HEK293 (cell line): ENCODE data around the gene EHMT1.

ENCODE experiments used
- CTCF ChIA-PET: fragments of 350-600 bp; formaldehyde crosslinking; extraction: SDS; loops from one replicate; lab custom pipeline; 2021; ENCODE audit warnings: antibody characterized with exemption; lab: Yijun Ruan, JAX
- POLR2A ChIA-PET: fragments of 300-600 bp; formaldehyde crosslinking; extraction: SDS; loops from one replicate; lab custom pipeline; 2020; ENCODE audit warnings: antibody characterized with exemption, inconsistent platforms; lab: Yijun Ruan, JAX
- H3K27ac ChIP-seq: fragments of 200-500 bp; sonication (Bioruptor generic); 2 replicates; pipeline ENCODE4 v1.5.1; 2014; ENCODE audit warnings: low read depth, low read length, control low read depth, inconsistent platforms; ENCODE audit errors: extremely low read depth
- H3K36me3 ChIP-seq, 2 experiments: fragments of 200-500 bp in 1 of 2; sonication (Bioruptor generic) in 1 of 2; 1 replicate in 1 of 2; 2 replicates in 1 of 2; pipeline ENCODE4 v1.5.1; 2014 to 2017; ENCODE audit warnings: inconsistent platforms in 2 of 2, low read length in 2 of 2; ENCODE audit not compliant: control insufficient read depth in 2 of 2, insufficient read depth in 1 of 2
- H3K4me1 ChIP-seq: fragments of 200-500 bp; sonication (Bioruptor generic); 2 replicates; pipeline ENCODE4 v1.5.1; 2014; ENCODE audit warnings: mild to moderate bottlenecking, low read length, inconsistent platforms; ENCODE audit not compliant: control insufficient read depth, insufficient read depth
- H3K4me3 ChIP-seq: 2 replicates; pipeline ENCODE4 v1.5.1; 2011; ENCODE audit warnings: low read depth, mild to moderate bottlenecking, control low read depth, low read length, moderate library complexity
- H3K9me3 ChIP-seq: fragments of 200-500 bp; sonication (Bioruptor generic); 2 replicates; pipeline ENCODE4 v1.5.1; 2014; ENCODE audit warnings: low read depth, low read length, inconsistent platforms; ENCODE audit not compliant: control insufficient read depth, insufficient read depth
- GLIS1 ChIP-seq: fragments of 450-650 bp; formaldehyde crosslinking; IDR thresholded peaks from 2 replicates; pipeline ENCODE4 v1.5.1; 2016; ENCODE audit warnings: missing biosample characterization, missing genetic modification characterization
- HOXD13 ChIP-seq: sonication (generic); formaldehyde crosslinking; IDR thresholded peaks from 2 replicates; pipeline ENCODE4 v1.8.0; 2022; ENCODE audit warnings: missing genetic modification reagents, borderline replicate concordance
- IKZF3 ChIP-seq: fragments of 450-650 bp; IDR thresholded peaks from 2 replicates; pipeline ENCODE4 v1.5.0; 2018; ENCODE audit warnings: missing biosample characterization, mild to moderate bottlenecking, missing genetic modification characterization, moderate library complexity
- OSR2 ChIP-seq: fragments of 450-650 bp; formaldehyde crosslinking; IDR thresholded peaks from 2 replicates; pipeline ENCODE4 v1.5.1; 2016; ENCODE audit warnings: missing biosample characterization, missing genetic modification characterization
- REPIN1 ChIP-seq: fragments of 450-650 bp; formaldehyde crosslinking; IDR thresholded peaks from 2 replicates; pipeline ENCODE4 v1.5.1; 2017; ENCODE audit warnings: missing biosample characterization, missing genetic modification characterization, low read depth
- SETDB1 ChIP-seq: IDR thresholded peaks from one replicate; pipeline ENCODE4 v1.6.1; 2017; ENCODE audit warnings: mild to moderate bottlenecking, low read length, moderate library complexity, mixed read lengths; ENCODE audit not compliant: insufficient read length
- SP7 ChIP-seq: fragments of 450-650 bp; formaldehyde crosslinking; IDR thresholded peaks from 2 replicates; pipeline ENCODE4 v1.5.1; 2016; ENCODE audit warnings: missing biosample characterization, missing genetic modification characterization
- ZBTB17 ChIP-seq: fragments of 450-650 bp; formaldehyde crosslinking; IDR thresholded peaks from 2 replicates; pipeline ENCODE4 v1.5.1; 2016; ENCODE audit warnings: missing biosample characterization, missing genetic modification characterization
- ZEB2 ChIP-seq: fragments of 450-650 bp; formaldehyde crosslinking; IDR thresholded peaks from 2 replicates; pipeline ENCODE4 v1.5.1; 2016; ENCODE audit warnings: missing biosample characterization, missing genetic modification characterization
- ZNF174 ChIP-seq: fragments of 450-650 bp; formaldehyde crosslinking; IDR thresholded peaks from 2 replicates; pipeline ENCODE4 v1.5.0; 2017; ENCODE audit warnings: missing biosample characterization, mild to moderate bottlenecking, missing genetic modification characterization
- ZNF248 ChIP-seq: fragments of 450-650 bp; formaldehyde crosslinking; IDR thresholded peaks from 2 replicates; pipeline ENCODE4 v1.5.1; 2017; ENCODE audit warnings: missing biosample characterization, missing genetic modification characterization
- ZNF274 ChIP-seq, 2 experiments: fragments of 200-500 bp in 1 of 2; fragments of 450-650 bp in 1 of 2; sonication (Bioruptor generic) in 1 of 2; formaldehyde crosslinking in 1 of 2; IDR thresholded peaks; 2 replicates each; pipeline versions ENCODE4 v1.5.1 to v1.6.1; 2014 to 2016; ENCODE audit warnings: borderline replicate concordance in 1 of 2, inconsistent platforms in 1 of 2, low read length in 1 of 2, missing biosample characterization in 1 of 2, missing genetic modification characterization in 1 of 2
- ZNF335 ChIP-seq: fragments of 450-650 bp; formaldehyde crosslinking; conservative IDR thresholded peaks from 2 replicates; pipeline ENCODE4 v1.5.1; 2016; ENCODE audit warnings: missing biosample characterization, missing genetic modification characterization
- ZNF350 ChIP-seq: fragments of 450-650 bp; formaldehyde crosslinking; IDR thresholded peaks from 2 replicates; pipeline ENCODE4 v1.5.0; 2017; ENCODE audit warnings: missing biosample characterization, mild to moderate bottlenecking, missing genetic modification characterization
- ZNF530 ChIP-seq: fragments of 450-650 bp; formaldehyde crosslinking; IDR thresholded peaks from 2 replicates; pipeline ENCODE4 v1.5.1; 2016; ENCODE audit warnings: low read depth, missing biosample characterization, missing genetic modification characterization
- ZNF548 ChIP-seq: fragments of 450-650 bp; formaldehyde crosslinking; IDR thresholded peaks from 2 replicates; pipeline ENCODE4 v1.5.1; 2016; ENCODE audit warnings: missing biosample characterization, missing genetic modification characterization
- ZNF670 ChIP-seq: fragments of 450-650 bp; formaldehyde crosslinking; IDR thresholded peaks from 2 replicates; pipeline ENCODE4 v1.5.1; 2016; ENCODE audit warnings: missing biosample characterization, missing genetic modification characterization, low read depth
- ZNF747 ChIP-seq: fragments of 450-650 bp; formaldehyde crosslinking; IDR thresholded peaks from 2 replicates; pipeline ENCODE4 v1.5.1; 2016; ENCODE audit warnings: missing biosample characterization, missing genetic modification characterization
- ZNF76 ChIP-seq: fragments of 450-650 bp; formaldehyde crosslinking; IDR thresholded peaks from 2 replicates; pipeline ENCODE4; 2016; ENCODE audit warnings: low read depth, missing biosample characterization, missing genetic modification characterization, borderline replicate concordance
- ZNF768 ChIP-seq: fragments of 450-650 bp; formaldehyde crosslinking; IDR thresholded peaks from 2 replicates; pipeline ENCODE4 v1.5.1; 2018; ENCODE audit warnings: missing biosample characterization, mild to moderate bottlenecking, missing genetic modification characterization
- ZNF777 ChIP-seq: fragments of 450-650 bp; formaldehyde crosslinking; IDR thresholded peaks from 2 replicates; pipeline ENCODE4 v1.5.1; 2017; ENCODE audit warnings: missing biosample characterization, missing genetic modification characterization, borderline replicate concordance
- ZNF785 ChIP-seq: fragments of 450-650 bp; formaldehyde crosslinking; IDR thresholded peaks from 2 replicates; pipeline ENCODE4 v1.5.1; 2016; ENCODE audit warnings: missing biosample characterization, missing genetic modification characterization
- ZSCAN16 ChIP-seq: fragments of 450-650 bp; formaldehyde crosslinking; IDR thresholded peaks from 2 replicates; pipeline ENCODE4 v1.5.1; 2016; ENCODE audit warnings: missing biosample characterization, missing genetic modification characterization
- ZXDB ChIP-seq: fragments of 450-650 bp; formaldehyde crosslinking; IDR thresholded peaks from 2 replicates; pipeline ENCODE4 v1.5.1; 2016; ENCODE audit warnings: missing biosample characterization, missing genetic modification characterization
- TF ChIP-seq, protein P1 (sequence below): fragments of 450-650 bp; formaldehyde crosslinking; IDR thresholded peaks from 2 replicates; pipeline ENCODE4 v1.5.1; 2017; ENCODE audit warnings: missing biosample characterization, missing genetic modification characterization
- TF ChIP-seq, protein P2 (sequence below): fragments of 450-650 bp; formaldehyde crosslinking; IDR thresholded peaks from 2 replicates; pipeline ENCODE4 v1.5.1; 2016; ENCODE audit warnings: missing biosample characterization, missing genetic modification characterization, borderline replicate concordance
- TF ChIP-seq, protein P3 (sequence below): fragments of 450-650 bp; IDR thresholded peaks from 2 replicates; pipeline ENCODE4 v1.5.1; 2018; ENCODE audit warnings: missing biosample characterization, mild to moderate bottlenecking, missing genetic modification characterization
- TF ChIP-seq, protein P4 (sequence below): fragments of 450-650 bp; formaldehyde crosslinking; optimal IDR thresholded peaks from 2 replicates; pipeline ENCODE3; 2016; ENCODE audit warnings: missing biosample characterization, mild to moderate bottlenecking, missing genetic modification characterization

EHMT1 gene

DNA sequence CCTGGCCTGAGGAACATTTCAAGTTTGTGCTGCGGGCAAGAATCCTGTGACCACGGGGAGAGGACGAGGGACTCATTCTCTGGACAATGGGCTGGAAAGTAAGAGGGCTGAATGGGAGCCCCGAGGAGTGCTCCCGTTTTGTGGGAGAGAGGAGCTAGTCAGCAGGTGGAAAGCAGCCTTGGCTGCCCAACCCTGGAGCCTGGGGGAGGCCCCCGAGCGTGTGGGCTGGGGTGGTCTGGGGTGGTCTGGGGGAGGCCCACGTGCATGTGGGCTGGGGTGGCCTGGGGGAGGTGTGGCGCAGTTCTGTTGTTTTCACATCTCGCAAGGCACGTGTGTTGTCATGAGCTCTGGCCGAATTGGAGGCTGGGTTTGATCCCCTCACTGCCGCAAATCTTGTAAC, 27.5 kb downstream of the EHMT1 start:
- H3K9me3 ChIP-seq = no peaks in the 10 kb centered on the region
- ChIA-PET POLR2A (interaction anchor here (0.5 kb wide), 1 partner anchor 11 kb away, joined by 3 read pairs; no protein-coding TSS in a partner anchor), CTCF (interaction anchor here (0.9 kb wide), 1 partner anchor 315 kb away, joined by 3 read pairs; no protein-coding TSS in a partner anchor)
- TF ChIP-seq ZNF248 (tag by site-specific recombination) (no peak), ZNF768 (tag by site-specific recombination) (no peak), ZSCAN16 (no peak), ZNF548 (tag by site-specific recombination) (no peak), ZNF335 (no peak), OSR2 (tag by site-specific recombination) (no peak), HOXD13 (CRISPR knock-in tag) (no peak), SETDB1 (no peak)
- TF ChIP-seq, protein P1, sequence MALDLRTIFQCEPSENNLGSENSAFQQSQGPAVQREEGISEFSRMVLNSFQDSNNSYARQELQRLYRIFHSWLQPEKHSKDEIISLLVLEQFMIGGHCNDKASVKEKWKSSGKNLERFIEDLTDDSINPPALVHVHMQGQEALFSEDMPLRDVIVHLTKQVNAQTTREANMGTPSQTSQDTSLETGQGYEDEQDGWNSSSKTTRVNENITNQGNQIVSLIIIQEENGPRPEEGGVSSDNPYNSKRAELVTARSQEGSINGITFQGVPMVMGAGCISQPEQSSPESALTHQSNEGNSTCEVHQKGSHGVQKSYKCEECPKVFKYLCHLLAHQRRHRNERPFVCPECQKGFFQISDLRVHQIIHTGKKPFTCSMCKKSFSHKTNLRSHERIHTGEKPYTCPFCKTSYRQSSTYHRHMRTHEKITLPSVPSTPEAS (tag by site-specific recombination) = no peak
- TF ChIP-seq, protein P2, sequence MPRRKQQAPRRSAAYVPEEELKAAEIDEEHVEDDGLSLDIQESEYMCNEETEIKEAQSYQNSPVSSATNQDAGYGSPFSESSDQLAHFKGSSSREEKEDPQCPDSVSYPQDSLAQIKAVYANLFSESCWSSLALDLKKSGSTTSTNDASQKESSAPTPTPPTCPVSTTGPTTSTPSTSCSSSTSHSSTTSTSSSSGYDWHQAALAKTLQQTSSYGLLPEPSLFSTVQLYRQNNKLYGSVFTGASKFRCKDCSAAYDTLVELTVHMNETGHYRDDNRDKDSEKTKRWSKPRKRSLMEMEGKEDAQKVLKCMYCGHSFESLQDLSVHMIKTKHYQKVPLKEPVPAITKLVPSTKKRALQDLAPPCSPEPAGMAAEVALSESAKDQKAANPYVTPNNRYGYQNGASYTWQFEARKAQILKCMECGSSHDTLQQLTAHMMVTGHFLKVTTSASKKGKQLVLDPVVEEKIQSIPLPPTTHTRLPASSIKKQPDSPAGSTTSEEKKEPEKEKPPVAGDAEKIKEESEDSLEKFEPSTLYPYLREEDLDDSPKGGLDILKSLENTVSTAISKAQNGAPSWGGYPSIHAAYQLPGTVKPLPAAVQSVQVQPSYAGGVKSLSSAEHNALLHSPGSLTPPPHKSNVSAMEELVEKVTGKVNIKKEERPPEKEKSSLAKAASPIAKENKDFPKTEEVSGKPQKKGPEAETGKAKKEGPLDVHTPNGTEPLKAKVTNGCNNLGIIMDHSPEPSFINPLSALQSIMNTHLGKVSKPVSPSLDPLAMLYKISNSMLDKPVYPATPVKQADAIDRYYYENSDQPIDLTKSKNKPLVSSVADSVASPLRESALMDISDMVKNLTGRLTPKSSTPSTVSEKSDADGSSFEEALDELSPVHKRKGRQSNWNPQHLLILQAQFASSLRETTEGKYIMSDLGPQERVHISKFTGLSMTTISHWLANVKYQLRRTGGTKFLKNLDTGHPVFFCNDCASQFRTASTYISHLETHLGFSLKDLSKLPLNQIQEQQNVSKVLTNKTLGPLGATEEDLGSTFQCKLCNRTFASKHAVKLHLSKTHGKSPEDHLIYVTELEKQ (tag by site-specific recombination) = no peak
- H3K4me1 ChIP-seq = 0 out of 2 replicates have a peak, but pooled peaks cover 4% of the 10 kb centered on the region
- no peak overlapping the region for H3K4me3 ChIP-seq
- no peak overlapping the region for H3K27ac ChIP-seq
- peaks cover 6 to 10% of the 10 kb centered on the region in 2 experiments for H3K36me3 ChIP-seq

DNA sequence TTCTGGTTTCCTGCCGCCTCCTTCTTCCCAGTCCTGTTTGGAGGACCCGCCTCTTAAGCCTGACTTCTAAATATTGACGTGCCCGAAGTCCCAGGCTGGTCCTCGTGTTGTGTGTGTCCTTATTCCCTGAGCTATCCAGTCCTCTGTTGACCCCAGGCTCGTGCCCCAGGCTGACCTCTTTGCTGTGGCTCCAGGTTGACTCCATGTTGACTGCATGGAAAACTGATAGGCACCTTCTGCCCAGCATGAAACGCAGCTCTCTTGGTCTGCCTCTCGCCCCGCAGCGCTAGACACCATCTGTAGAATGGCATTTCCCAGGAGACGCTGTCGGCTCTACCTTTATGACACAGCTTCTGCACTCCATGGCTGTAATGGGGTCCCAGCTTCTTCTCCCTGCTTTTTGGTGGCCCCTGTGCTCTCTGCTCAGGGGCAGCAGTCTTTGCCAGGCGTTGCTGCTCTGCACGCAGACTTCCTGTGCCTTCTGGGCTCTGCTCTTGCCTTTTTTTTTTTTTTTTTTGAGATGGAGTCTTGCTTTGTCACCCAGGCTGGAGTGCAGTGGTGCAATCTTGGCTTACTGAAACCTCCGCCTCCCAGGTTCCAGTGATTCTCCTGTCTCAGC, 28.4 kb downstream of the EHMT1 start:
- Histone ChIP-seq H3K9me3 (no peaks in the 10 kb centered on the region), H3K27ac (no peak overlapping the region; the same call in 1 of the 2 replicates), H3K36me3 (peaks cover 8 to 9% of the 10 kb centered on the region in 2 experiments), H3K4me1 (0 out of 2 replicates have a peak, but pooled peaks cover 4% of the 10 kb centered on the region), H3K4me3 (no peak overlapping the region)
- CTCF ChIA-PET = interaction anchor here (0.7 to 1.5 kb wide), 2 partner anchors 26 kb away, joined by 3 to 4 read pairs; no protein-coding TSS in a partner anchor
- POLR2A ChIA-PET = interaction anchor here (0.5 kb wide), 1 partner anchor 12 kb away, joined by 3 read pairs; no protein-coding TSS in a partner anchor
- TF ChIP-seq ZNF76 (tag by site-specific recombination) (no peak), IKZF3 (tag by site-specific recombination) (no peak), REPIN1 (tag by site-specific recombination) (no peak), ZNF174 (no peak), ZNF530 (tag by site-specific recombination) (no peak), ZNF785 (tag by site-specific recombination) (no peak), ZNF777 (no peak), ZNF670 (tag by site-specific recombination) (no peak), ZNF350 (tag by site-specific recombination) (no peak), GLIS1 (tag by site-specific recombination) (no peak), ZXDB (tag by site-specific recombination) (no peak), ZBTB17 (tag by site-specific recombination) (no peak), ZNF274 (IDR thresholded peaks at IDR 0.05; ENCODE audit: low read length) (no peak), ZNF274 (tag by site-specific recombination; IDR thresholded peaks at IDR 0.05; ENCODE audit: borderline replicate concordance) (no peak), ZEB2 (no peak), SP7 (tag by site-specific recombination) (no peak), ZNF747 (no peak), ZNF248 (tag by site-specific recombination) (no peak)
- TF ChIP-seq, protein P3, sequence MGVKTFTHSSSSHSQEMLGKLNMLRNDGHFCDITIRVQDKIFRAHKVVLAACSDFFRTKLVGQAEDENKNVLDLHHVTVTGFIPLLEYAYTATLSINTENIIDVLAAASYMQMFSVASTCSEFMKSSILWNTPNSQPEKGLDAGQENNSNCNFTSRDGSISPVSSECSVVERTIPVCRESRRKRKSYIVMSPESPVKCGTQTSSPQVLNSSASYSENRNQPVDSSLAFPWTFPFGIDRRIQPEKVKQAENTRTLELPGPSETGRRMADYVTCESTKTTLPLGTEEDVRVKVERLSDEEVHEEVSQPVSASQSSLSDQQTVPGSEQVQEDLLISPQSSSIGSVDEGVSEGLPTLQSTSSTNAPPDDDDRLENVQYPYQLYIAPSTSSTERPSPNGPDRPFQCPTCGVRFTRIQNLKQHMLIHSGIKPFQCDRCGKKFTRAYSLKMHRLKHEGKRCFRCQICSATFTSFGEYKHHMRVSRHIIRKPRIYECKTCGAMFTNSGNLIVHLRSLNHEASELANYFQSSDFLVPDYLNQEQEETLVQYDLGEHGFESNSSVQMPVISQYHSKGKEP (tag by site-specific recombination) = no peak
- TF ChIP-seq, protein P4, sequence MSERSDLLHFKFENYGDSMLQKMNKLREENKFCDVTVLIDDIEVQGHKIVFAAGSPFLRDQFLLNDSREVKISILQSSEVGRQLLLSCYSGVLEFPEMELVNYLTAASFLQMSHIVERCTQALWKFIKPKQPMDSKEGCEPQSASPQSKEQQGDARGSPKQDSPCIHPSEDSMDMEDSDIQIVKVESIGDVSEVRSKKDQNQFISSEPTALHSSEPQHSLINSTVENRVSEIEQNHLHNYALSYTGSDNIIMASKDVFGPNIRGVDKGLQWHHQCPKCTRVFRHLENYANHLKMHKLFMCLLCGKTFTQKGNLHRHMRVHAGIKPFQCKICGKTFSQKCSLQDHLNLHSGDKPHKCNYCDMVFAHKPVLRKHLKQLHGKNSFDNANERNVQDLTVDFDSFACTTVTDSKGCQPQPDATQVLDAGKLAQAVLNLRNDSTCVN (tag by site-specific recombination) = no peak
